GM23338 (cell line): ENCODE data around the gene CDKN1C. TPM values are rescaled to one million over a fixed set of nuclear protein-coding genes. Genes with fewer than 3 reads are reported as not detected.

Experiments
- ATAC-seq: fragments of 200-7000 bp; cut with Tn5 transposase; 3 replicates; pipeline ENCODE4 v1.9.1; 2020
- DNase-seq: peaks from one replicate; pipeline ENCODE4 v3.0.0-alpha.2; 2015; ENCODE audit warnings: low spot score
- H2AFZ ChIP-seq: fragments of 200-600 bp; sonication (generic); 2 replicates; pipeline ENCODE4 v1.8.0; 2016; ENCODE audit warnings: antibody characterized with exemption, mild to moderate bottlenecking, moderate library complexity
- H3F3A ChIP-seq: fragments of 200-600 bp; sonication (generic); replicated peaks from 2 replicates; pipeline ENCODE4 v1.8.0; 2017; ENCODE audit warnings: antibody characterized with exemption, mixed run types, low read depth
- H3K27ac ChIP-seq: fragments of 200-600 bp; sonication (generic); 2 replicates; pipeline ENCODE4 v1.6.1; 2016; ENCODE audit warnings: low read depth
- H3K27me3 ChIP-seq: fragments of 200-600 bp; sonication (generic); 2 replicates; pipeline ENCODE4 v1.8.0; 2016; ENCODE audit warnings: mild to moderate bottlenecking, mixed run types, moderate library complexity; ENCODE audit not compliant: insufficient read depth
- H3K36me3 ChIP-seq: fragments of 200-600 bp; sonication (generic); 2 replicates; pipeline ENCODE4 v1.8.0; 2016; ENCODE audit warnings: mild to moderate bottlenecking; ENCODE audit not compliant: insufficient read depth
- H3K4me1 ChIP-seq: fragments of 200-600 bp; sonication (generic); 2 replicates; pipeline ENCODE4 v1.8.0; 2016; ENCODE audit warnings: mild to moderate bottlenecking, moderate library complexity; ENCODE audit not compliant: insufficient read depth
- H3K4me2 ChIP-seq: fragments of 200-600 bp; sonication (generic); 2 replicates; pipeline ENCODE4 v1.7.1; 2017; ENCODE audit warnings: mixed run types
- H3K4me3 ChIP-seq: fragments of 200-600 bp; sonication (generic); 2 replicates; pipeline ENCODE4 v1.6.1; 2016; ENCODE audit warnings: mixed run types
- H3K79me2 ChIP-seq: fragments of 200-600 bp; sonication (generic); replicated peaks from 2 replicates; pipeline ENCODE4 v1.8.0; 2017; ENCODE audit warnings: mild to moderate bottlenecking; ENCODE audit not compliant: insufficient read depth
- H3K9me2 ChIP-seq: fragments of 200-600 bp; sonication (generic); 2 replicates; pipeline ENCODE4 v1.8.0; 2017; ENCODE audit not compliant: insufficient read depth
- H4K20me1 ChIP-seq: fragments of 200-600 bp; sonication (generic); replicated peaks from 2 replicates; pipeline ENCODE4 v1.8.0; 2017; ENCODE audit warnings: mild to moderate bottlenecking; ENCODE audit not compliant: insufficient read depth
- H3K27ac Mint-ChIP-seq: 2 replicates; pipeline ENCODE4 v1.8.0; 2020; ENCODE audit warnings: inconsistent platforms, mild to moderate bottlenecking, moderate library complexity, mixed read lengths
- H3K27me3 Mint-ChIP-seq: 3 replicates; pipeline ENCODE4 v1.8.0; 2022; ENCODE audit warnings: low read depth, mild to moderate bottlenecking, moderate library complexity, mixed read lengths, inconsistent platforms; ENCODE audit not compliant: insufficient read depth, poor library complexity
- H3K36me3 Mint-ChIP-seq: 3 replicates; pipeline ENCODE4 v1.8.0; 2021; ENCODE audit warnings: low read depth, mild to moderate bottlenecking, inconsistent platforms, moderate library complexity, mixed read lengths
- H3K4me1 Mint-ChIP-seq: 3 replicates; pipeline ENCODE4 v1.8.0; 2020; ENCODE audit warnings: mild to moderate bottlenecking, inconsistent platforms, mixed read lengths
- H3K4me3 Mint-ChIP-seq: 3 replicates; pipeline ENCODE4 v1.8.0; 2021; ENCODE audit warnings: moderate library complexity, mild to moderate bottlenecking, inconsistent platforms, mixed read lengths
- H3K9me3 Mint-ChIP-seq: 3 replicates; pipeline ENCODE4 v1.8.0; 2020; ENCODE audit warnings: moderate library complexity, mild to moderate bottlenecking, inconsistent platforms, mixed read lengths
- EZH2 ChIP-seq: fragments of 200-600 bp; sonication (generic); IDR thresholded peaks from one replicate; pipeline ENCODE4 v1.8.0; 2017; ENCODE audit warnings: antibody characterized with exemption, mild to moderate bottlenecking, low read depth; ENCODE audit not compliant: unreplicated experiment
- EZH2phosphoT487 ChIP-seq: fragments of 200-600 bp; sonication (generic); IDR thresholded peaks from one replicate; pipeline ENCODE4 v1.8.1; 2018; ENCODE audit warnings: antibody characterized with exemption; ENCODE audit not compliant: unreplicated experiment
- JUNB ChIP-seq: IDR thresholded peaks from one replicate; pipeline ENCODE4 v1.6.1; 2016; ENCODE audit warnings: antibody characterized with exemption; ENCODE audit not compliant: unreplicated experiment
- NANOG ChIP-seq: IDR thresholded peaks from 2 replicates; pipeline ENCODE4 v1.6.1; 2016; ENCODE audit warnings: antibody characterized with exemption, borderline replicate concordance
- POLR2AphosphoS5 ChIP-seq: IDR thresholded peaks from 2 replicates; pipeline ENCODE4 v1.6.1; 2016; ENCODE audit warnings: antibody characterized with exemption, low read depth
- ZNF331 ChIP-seq: fragments of 250-450 bp; sonication (Bioruptor Pico); IDR thresholded peaks from 2 replicates; pipeline ENCODE4 v1.5.0; 2020; ENCODE audit warnings: low read depth, mild to moderate bottlenecking, moderate library complexity
- ZNF462 ChIP-seq: fragments of 250-450 bp; sonication (Bioruptor Pico); IDR thresholded peaks from 2 replicates; pipeline ENCODE4 v1.5.0; 2020; ENCODE audit warnings: mild to moderate bottlenecking, moderate library complexity
- polyA plus RNA-seq: library from polyadenylated mRNA; unstranded; fragments of >200 nt; fragmentation: Nextera tagmentation; extraction: Ambion mirVana; gene quantifications from 2 replicates; pipeline ENCODE4 v1.2.1, GENCODE V29; 2016
- total RNA-seq: library from RNA; depleted of rRNA; stranded (reverse); fragments of >200 nt; shearing (Covaris generic); gene quantifications from 2 replicates; pipeline ENCODE4 v1.2.3, GENCODE V29; 2014
- TF ChIP-seq, protein P1 (sequence below): IDR thresholded peaks from one replicate; pipeline ENCODE4 v1.6.1; 2018; ENCODE audit warnings: antibody characterized with exemption; ENCODE audit not compliant: unreplicated experiment

Gene CDKN1C
- total and polyA plus RNA-seq, 2 experiments from 2014 or later = 19.3 to 23.5 TPM

DNA sequence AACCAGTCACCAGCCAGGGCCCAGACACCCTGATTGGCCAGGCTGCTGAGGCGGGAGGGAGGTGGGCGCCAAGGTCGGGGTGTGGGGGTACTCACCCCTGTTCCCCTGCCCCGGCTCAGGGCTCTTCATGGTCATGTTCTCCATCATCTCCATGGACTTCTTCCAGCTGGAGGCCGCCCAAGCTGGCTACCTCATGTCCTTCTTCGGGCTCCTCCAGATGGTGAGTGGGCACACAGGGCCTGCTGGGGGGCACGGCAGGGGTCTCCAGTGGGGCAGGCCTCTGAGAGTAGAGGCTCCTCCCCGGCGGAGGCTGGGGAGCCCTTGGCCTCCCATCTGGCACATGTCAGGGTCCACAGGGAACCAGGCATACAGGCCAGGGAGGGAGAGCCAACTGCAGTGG, 33.6 kb upstream of the CDKN1C start (continued):
- TF ChIP-seq ZNF462 (CRISPR knock-in tag) = no peak
- TF ChIP-seq EZH2 = no peak

- Mint-ChIP-seq H3K27me3 (peaks cover 11% of the 10 kb centered on the region), H3K4me3 (no peak overlapping the region), H3K4me1 (peaks cover 11% of the 10 kb centered on the region), H3K36me3 (no peaks in the 10 kb centered on the region), H3K9me3 (no peaks in the 10 kb centered on the region), H3K27ac (no peak overlapping the region)
- Histone ChIP-seq H3K79me2 (no peaks in the 10 kb centered on the region), H3K27ac (no peak overlapping the region), H4K20me1 (no peaks in the 10 kb centered on the region), H3K4me3 (no peak overlapping the region), H3K4me2 (no peak overlapping the region), H2AFZ (no peak overlapping the region), H3K27me3 (no peaks in the 10 kb centered on the region), H3F3A (no peaks in the 10 kb centered on the region), H3K36me3 (no peaks in the 10 kb centered on the region), H3K9me2 (no peaks in the 10 kb centered on the region), H3K4me1 (no peaks in the 10 kb centered on the region)
- no peak for ATAC-seq
- DNase-seq = no peak
- TF ChIP-seq EZH2phosphoT487 (no peak), ZNF331 (CRISPR knock-in tag) (no peak), NANOG (no peak), JUNB (no peak), POLR2AphosphoS5 (no peak)
- TF ChIP-seq, protein P1, sequence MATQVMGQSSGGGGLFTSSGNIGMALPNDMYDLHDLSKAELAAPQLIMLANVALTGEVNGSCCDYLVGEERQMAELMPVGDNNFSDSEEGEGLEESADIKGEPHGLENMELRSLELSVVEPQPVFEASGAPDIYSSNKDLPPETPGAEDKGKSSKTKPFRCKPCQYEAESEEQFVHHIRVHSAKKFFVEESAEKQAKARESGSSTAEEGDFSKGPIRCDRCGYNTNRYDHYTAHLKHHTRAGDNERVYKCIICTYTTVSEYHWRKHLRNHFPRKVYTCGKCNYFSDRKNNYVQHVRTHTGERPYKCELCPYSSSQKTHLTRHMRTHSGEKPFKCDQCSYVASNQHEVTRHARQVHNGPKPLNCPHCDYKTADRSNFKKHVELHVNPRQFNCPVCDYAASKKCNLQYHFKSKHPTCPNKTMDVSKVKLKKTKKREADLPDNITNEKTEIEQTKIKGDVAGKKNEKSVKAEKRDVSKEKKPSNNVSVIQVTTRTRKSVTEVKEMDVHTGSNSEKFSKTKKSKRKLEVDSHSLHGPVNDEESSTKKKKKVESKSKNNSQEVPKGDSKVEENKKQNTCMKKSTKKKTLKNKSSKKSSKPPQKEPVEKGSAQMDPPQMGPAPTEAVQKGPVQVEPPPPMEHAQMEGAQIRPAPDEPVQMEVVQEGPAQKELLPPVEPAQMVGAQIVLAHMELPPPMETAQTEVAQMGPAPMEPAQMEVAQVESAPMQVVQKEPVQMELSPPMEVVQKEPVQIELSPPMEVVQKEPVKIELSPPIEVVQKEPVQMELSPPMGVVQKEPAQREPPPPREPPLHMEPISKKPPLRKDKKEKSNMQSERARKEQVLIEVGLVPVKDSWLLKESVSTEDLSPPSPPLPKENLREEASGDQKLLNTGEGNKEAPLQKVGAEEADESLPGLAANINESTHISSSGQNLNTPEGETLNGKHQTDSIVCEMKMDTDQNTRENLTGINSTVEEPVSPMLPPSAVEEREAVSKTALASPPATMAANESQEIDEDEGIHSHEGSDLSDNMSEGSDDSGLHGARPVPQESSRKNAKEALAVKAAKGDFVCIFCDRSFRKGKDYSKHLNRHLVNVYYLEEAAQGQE = no peak
These were observed 32.4 kb upstream of the CDKN1C start for GRCh38 chr11:2917842-2918490.
